Heart left ventricle (tissue), 16 donors: ENCODE data around the gene MPI. TPM values are rescaled to one million over a fixed set of nuclear protein-coding genes. Genes with fewer than 3 reads are reported as not detected.

Experiments
- ATAC-seq, 4 donors: fragments of 200-7000 bp; cut with Tn5 transposase; one replicate each; pipeline ENCODE4 v1.9.1; 2020 to 2022; ENCODE audit warnings: moderate library complexity in 4 of 4, mild to moderate bottlenecking in 3 of 4, moderate number of reproducible peaks in 1 of 4
- DNase-seq, 5 donors: peaks; one replicate each; pipeline ENCODE4 v3.0.0-alpha.2; 2020
- H3K27ac ChIP-seq, 12 donors: fragments of 200-600 bp; sonication (generic) in 4 of 12; one replicate each; pipeline versions ENCODE4 v1.5.0 to v1.8.0; 2016 to 2022; ENCODE audit warnings: mild to moderate bottlenecking in 2 of 12
- H3K27me3 ChIP-seq, 9 donors: fragments of 200-600 bp; sonication (generic) in 2 of 9; one replicate each; pipeline versions ENCODE4 v1.5.1 to v1.8.0; 2016 to 2022; ENCODE audit warnings: mild to moderate bottlenecking in 3 of 9
- H3K36me3 ChIP-seq, 9 donors: fragments of 200-600 bp; sonication (generic) in 2 of 9; one replicate each; pipeline versions ENCODE4 v1.5.0 to v1.8.0; 2018 to 2022; ENCODE audit warnings: mild to moderate bottlenecking in 2 of 9
- H3K4me1 ChIP-seq, 12 donors: fragments of 200-600 bp; sonication (generic) in 4 of 12; one replicate each; pipeline versions ENCODE4 v1.5.0 to v1.8.0; 2016 to 2022; ENCODE audit warnings: mild to moderate bottlenecking in 3 of 12
- H3K4me3 ChIP-seq, 12 donors: fragments of 200-600 bp; sonication (generic) in 4 of 12; one replicate each; pipeline versions ENCODE4 v1.5.0 to v1.8.0; 2017 to 2022; ENCODE audit warnings: mild to moderate bottlenecking in 9 of 12, moderate library complexity in 4 of 12
- H3K9me3 ChIP-seq, 12 donors: fragments of 200-600 bp; sonication (generic) in 4 of 12; one replicate each; pipeline versions ENCODE4 v1.5.0 to v1.8.0; 2016 to 2022; ENCODE audit warnings: mild to moderate bottlenecking in 1 of 12
- POLR2A ChIP-seq, 2 donors: fragments of 450-650 bp; IDR thresholded peaks; one replicate each; pipeline ENCODE4 v1.6.1; 2017; ENCODE audit warnings: antibody characterized with exemption in 2 of 2, mild to moderate bottlenecking in 2 of 2, moderate library complexity in 2 of 2
- WGBS, 4 donors: extraction: QIAGEN DNeasy Blood & Tissue Kit in 2 of 4; methylation state at CpG; one replicate each; pipeline versions ENCODE4 v1.1.5 to v1.1.7; 2013 to 2018; 5-methylcytosine and 5-hydroxymethylcytosine counted together
- intact Hi-C, 10 donors: fragments of 100-400 bp; cut with DNase I; formaldehyde crosslinking; loops; one replicate each; pipeline versions ENCODE4 v1.11.1 to v1.14.2; 2022
- polyA plus RNA-seq, 2 donors: library from polyadenylated mRNA; stranded (reverse); fragments of 200-250 nt; gene quantifications; one replicate each; pipeline ENCODE4 v1.2.3, GENCODE V29; 2013
- total RNA-seq, 9 donors: library from RNA; depleted of rRNA in 2 of 9; stranded (reverse); fragments of >200 nt in 2 of 9; fragmentation: NEBNext Ultra II Directional in 3 of 9; extraction: Animal tissue kit (Norgen Biotek cat#: 25700) in 3 of 9; gene quantifications; one replicate each; pipeline versions ENCODE4 v1.1.0 to v1.2.4, GENCODE V29; 2016 to 2023
- TF ChIP-seq, protein P1 (sequence below), 12 donors: fragments of 200-600 bp; sonication (generic) in 4 of 12; IDR thresholded peaks; one replicate each; pipeline versions ENCODE4 v1.5.0 to v1.8.0; 2018 to 2022; ENCODE audit warnings: antibody characterized with exemption in 12 of 12, mild to moderate bottlenecking in 5 of 12
- donor health status: ischemic (EF 13 %, LVEDD 7.1; RV severe dilation, severe dysfunction).
- donor health status: healthy with polysubstance abuse.
- donor health status: DM: no; HTN: yes; CAD: no.
- donor health status: DM: no; HTN: no; CAD: no.
- donor health status: ischemic (EF 25% LVEDD 6.9; RV normal size, moderate dysfunction).
- donor health status: ischemic (EF 25% LVEDD 5.7; RV mildly dilated, moderate dysfunction).
- donor health status: healthy.
- donor health status: DM: yes; HTN: yes; CAD: no.
- donor health status: ischemic (EF 35%, LVEDD 5.7; RV mildly dilated, moderate dysfunction).
- donor health status: nonischemic (EF 11% LVEDD 7.7; RV severe dilation, severe dysfunction).
- donor health status: DM: yes; HTN: yes; CAD: no.
- donor health status: PGD.
- donor health status: ischemic (EF 29% LVEDD 5.4; RV normal size, mild dysfunction).
- donor health status: nonischemic (EF 23%, LVEDD 6.1; RV moderate dilation, normal function).

MPI gene
- total and polyA plus RNA-seq, 11 donors, result 22.4 to 85.7 (median 59.0) TPM

DNA sequence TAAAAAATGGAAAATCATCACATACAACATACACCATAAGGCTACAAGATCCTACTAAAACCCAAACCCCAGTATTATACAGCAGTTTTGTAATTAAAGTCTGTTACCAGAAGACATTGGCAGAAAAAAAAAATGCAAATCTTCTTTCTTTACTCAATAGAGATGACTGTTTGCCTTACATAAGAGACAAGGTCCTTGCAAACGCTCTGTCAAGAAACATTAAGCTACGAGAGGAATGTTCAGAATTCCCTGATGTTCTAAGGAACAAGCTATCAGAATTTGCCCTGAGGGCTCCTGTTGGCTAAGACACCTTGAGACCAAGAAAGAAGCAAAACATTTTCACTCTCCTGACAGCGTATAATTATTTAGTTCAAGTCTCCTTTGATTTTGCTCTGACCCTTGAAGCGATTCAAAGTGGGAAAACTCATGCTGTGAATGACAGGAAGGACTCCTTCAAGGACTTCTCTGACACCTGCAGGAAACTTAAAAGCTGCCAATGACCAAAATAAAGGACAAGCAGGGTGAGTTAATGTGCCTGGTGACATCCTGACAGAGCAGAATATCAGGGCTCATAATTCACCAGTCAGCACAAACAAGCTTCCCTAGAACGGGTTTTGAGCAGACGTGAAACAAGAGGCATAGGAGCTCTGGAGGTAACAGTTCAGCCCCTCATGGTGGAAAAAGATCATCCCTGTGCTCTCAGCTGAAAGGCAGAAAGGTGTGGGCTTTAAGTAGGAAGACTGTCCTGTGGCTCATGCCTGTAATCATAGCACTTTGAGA lies 19.2 kb upstream of the MPI start:
- intact Hi-C loops, result loop anchor here in 1 of 10 donors (5.0 kb wide), 1 partner anchor 37 kb away; the partner anchor contains the start of gene FAM219B
- no peak for DNase-seq
- Histone ChIP-seq H3K27me3 (no peaks in the 10 kb centered on the region), H3K4me1 (peaks cover 11 to 77% (median 65%) of the 10 kb centered on the region in 12 donors), H3K36me3 (peaks cover 0 to 9% (median 0%) of the 10 kb centered on the region in 9 donors), H3K27ac (peak overlapping the region; percentile 43 to 97 (median 78)), H3K4me3 (peak overlapping the region in 3 of 12 donors; percentile 8 to 86 (median 17)), H3K9me3 (no peaks in the 10 kb centered on the region)
- TF ChIP-seq POLR2A (IDR thresholded peaks at IDR 0.05), result no peak
- TF ChIP-seq, protein P1, sequence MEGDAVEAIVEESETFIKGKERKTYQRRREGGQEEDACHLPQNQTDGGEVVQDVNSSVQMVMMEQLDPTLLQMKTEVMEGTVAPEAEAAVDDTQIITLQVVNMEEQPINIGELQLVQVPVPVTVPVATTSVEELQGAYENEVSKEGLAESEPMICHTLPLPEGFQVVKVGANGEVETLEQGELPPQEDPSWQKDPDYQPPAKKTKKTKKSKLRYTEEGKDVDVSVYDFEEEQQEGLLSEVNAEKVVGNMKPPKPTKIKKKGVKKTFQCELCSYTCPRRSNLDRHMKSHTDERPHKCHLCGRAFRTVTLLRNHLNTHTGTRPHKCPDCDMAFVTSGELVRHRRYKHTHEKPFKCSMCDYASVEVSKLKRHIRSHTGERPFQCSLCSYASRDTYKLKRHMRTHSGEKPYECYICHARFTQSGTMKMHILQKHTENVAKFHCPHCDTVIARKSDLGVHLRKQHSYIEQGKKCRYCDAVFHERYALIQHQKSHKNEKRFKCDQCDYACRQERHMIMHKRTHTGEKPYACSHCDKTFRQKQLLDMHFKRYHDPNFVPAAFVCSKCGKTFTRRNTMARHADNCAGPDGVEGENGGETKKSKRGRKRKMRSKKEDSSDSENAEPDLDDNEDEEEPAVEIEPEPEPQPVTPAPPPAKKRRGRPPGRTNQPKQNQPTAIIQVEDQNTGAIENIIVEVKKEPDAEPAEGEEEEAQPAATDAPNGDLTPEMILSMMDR (IDR thresholded peaks at IDR 0.05), result no peak
- 32 to 37% (median 34%) methylated on average over 6 of the region's 6 CpGs for WGBS, 4 donors
- ATAC-seq, result no peak

DNA sequence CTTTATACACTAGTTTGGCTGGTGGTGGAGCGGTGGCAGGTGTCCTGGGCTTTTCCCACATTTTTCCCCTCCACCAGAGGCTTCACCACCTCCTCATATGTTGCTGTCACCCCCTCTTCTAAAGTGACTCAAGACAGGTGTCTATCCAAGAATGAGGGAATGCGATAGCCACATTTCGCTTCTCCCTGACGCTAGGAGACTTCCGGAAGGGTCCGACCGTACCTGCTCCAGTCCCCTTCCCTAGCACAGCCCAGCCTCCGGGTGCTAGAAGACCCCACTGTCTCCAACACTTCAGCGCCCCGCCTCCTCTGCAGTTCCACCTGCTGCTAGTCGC lies 17.2 kb upstream of the MPI start:
- intact Hi-C loops, result loop anchor here in 1 of 10 donors (5.0 kb wide), 1 partner anchor 35 kb away; the partner anchor contains the start of gene FAM219B
- H3K27me3 ChIP-seq, result no peaks in the 10 kb centered on the region
- DNase-seq (no peak), ATAC-seq (no peak)
- no peak for TF ChIP-seq POLR2A (IDR thresholded peaks at IDR 0.05)
- peaks cover 11 to 58% (median 49%) of the 10 kb centered on the region in 12 donors for H3K4me1 ChIP-seq
- H3K9me3 ChIP-seq, result no peaks in the 10 kb centered on the region
- 0 to 2% (median 1%) methylated on average over 11 of the region's 11 CpGs for WGBS, 4 donors
- H3K36me3 ChIP-seq, result peaks cover 0 to 9% (median 0%) of the 10 kb centered on the region in 9 donors
- peak overlapping the region; percentile 55 to 95 (median 84) for H3K4me3 ChIP-seq
- H3K27ac ChIP-seq, result peak overlapping the region; percentile 82 to 100 (median 94)

DNA sequence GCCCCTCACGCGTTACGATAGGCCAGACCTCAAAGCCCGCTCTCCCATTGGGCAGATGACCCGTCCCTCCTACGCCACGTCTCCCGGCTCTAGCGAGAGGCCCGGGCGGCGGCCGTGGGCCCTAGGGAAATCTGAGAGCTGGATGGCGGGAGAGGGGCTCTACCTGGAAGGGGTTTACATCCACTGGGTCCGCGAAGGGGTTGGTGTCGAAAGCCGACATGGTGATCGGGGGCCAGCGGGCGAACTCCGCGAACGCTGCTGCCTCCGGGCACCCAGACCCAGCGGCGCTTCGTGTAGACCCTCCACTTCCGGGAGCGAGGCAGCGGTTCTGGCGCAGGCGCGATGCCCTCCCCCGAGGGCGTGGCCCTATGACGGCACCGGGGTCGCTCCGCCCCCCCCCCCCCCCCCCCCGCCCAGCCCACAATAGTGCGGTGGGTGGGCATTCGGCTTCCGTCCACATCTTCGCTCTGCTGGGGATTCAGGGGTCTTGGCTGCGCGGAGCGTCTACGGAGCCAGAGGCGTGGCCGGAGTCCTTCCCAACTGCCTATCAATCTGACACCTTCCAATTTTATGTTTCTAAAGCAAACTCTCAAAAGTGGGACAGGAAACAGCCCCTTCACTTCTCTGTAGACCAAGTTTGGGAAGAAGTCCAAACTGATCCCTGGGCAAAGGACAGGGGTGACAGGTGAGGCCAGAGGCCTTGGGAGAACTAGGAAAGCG lies 16.6 kb upstream of the MPI start, which contains the start of gene SCAMP2:
TSS of gene SCAMP2 (minus strand) at position 330 of the 720 bp plus-strand sequence. CDS start at position 220, 110 bp downstream.
- peak within 1 kb of the TSS; percentile 82 to 100 (median 94) for H3K27ac ChIP-seq
- ATAC-seq, result peak; percentile 95 to 97 (median 96)
- H3K4me1 ChIP-seq, result peaks cover 11 to 53% (median 43%) of the 10 kb centered on the region in 12 donors
- peak within 1 kb of the TSS; percentile 55 to 95 (median 84) for H3K4me3 ChIP-seq
- H3K9me3 ChIP-seq, result no peaks in the 10 kb centered on the region
- intact Hi-C loops, result loop anchor here in 1 of 10 donors (5.0 kb wide), 1 partner anchor 34 kb away; the partner anchor contains the start of gene FAM219B
- H3K36me3 ChIP-seq, result peaks cover 0 to 5% (median 0%) of the 10 kb centered on the region in 9 donors
- no peaks in the 10 kb centered on the region for H3K27me3 ChIP-seq
- DNase-seq, result peak; percentile 95 to 98 (median 95)
- 0 to 2% (median 1%) methylated on average over 15 to 50 of the region's 52 CpGs for WGBS, 4 donors
- peak in 1 of 2 donors; percentile 85 for TF ChIP-seq POLR2A (IDR thresholded peaks at IDR 0.05)
- TF ChIP-seq, protein P1 (IDR thresholded peaks at IDR 0.05), result no peak

DNA sequence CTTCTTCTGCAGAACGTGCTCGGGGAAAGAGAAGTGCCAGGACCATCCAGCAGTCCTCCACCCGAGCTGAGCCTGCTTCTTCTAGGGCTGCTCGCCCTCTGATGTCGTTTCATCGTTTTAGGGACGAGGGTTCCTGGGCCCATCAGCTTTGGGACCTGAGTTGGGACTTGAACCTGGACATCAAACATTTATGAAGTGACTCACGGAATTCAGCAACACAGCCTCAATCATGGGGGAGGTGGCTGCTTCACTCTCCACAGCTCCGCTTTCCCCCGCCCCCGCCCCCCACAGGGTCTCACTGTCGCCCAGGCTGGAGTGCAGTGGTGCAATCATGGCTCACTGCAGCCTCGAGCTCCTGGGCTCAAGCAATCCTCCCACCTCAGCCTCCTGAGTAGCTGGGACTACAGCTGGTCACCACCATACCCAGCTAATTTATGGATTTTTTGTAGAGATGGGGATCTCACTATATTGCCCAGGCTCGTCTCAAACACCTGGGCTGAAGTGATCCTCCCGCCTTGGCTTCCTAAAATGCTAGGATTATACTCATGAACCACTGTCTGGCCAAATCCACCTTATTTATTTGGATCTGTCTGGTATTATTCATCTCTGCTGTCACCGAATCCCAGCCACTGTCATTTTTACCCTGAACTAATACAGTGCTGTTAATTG lies 16.0 kb upstream of the MPI start:
- intact Hi-C loops, result loop anchor here in 1 of 10 donors (5.0 kb wide), 1 partner anchor 33 kb away; the partner anchor contains the start of gene FAM219B
- H3K9me3 ChIP-seq, result no peaks in the 10 kb centered on the region
- DNase-seq (peak in 1 of 5 donors; percentile 24), ATAC-seq (peak in 1 of 4 donors; percentile 16)
- H3K27ac ChIP-seq, result peak overlapping the region in 11 of 12 donors; percentile 88 to 100 (median 94)
- WGBS, 4 donors, result 33 to 42% (median 36%) methylated on average over 13 to 16 of the region's 16 CpGs
- peak overlapping the region; percentile 55 to 95 (median 84) for H3K4me3 ChIP-seq
- no peaks in the 10 kb centered on the region for H3K27me3 ChIP-seq
- no peak for TF ChIP-seq POLR2A (IDR thresholded peaks at IDR 0.05)
- TF ChIP-seq, protein P1 (IDR thresholded peaks at IDR 0.05), result no peak
- no peaks in the 10 kb centered on the region for H3K36me3 ChIP-seq
- peaks cover 11 to 46% (median 37%) of the 10 kb centered on the region in 12 donors for H3K4me1 ChIP-seq
